Natural killer cell (primary cell): ENCODE data around the gene ST3GAL3. TPM values are rescaled to one million over a fixed set of nuclear protein-coding genes. Genes with fewer than 3 reads are reported as not detected.

Experiments used
- ATAC-seq, 3 donors: fragments of 150-1000 bp in 2 of 3; fragments of 200-7000 bp in 1 of 3; cut with Tn5 transposase; 1 replicate in 1 of 3; 2 replicates in 2 of 3; pipeline ENCODE4 v1.10.0; 2021; ENCODE audit warnings: mild to moderate bottlenecking in 2 of 3, moderate library complexity in 2 of 3
- DNase-seq, 2 donors: peaks; one replicate each; pipeline versions ENCODE4 v3.0.0 to v3.0.0-alpha.2; 2013 to 2021; ENCODE audit warnings: mixed read lengths in 1 of 2
- H3K27ac ChIP-seq: one replicate; pipeline ENCODE4 v1.5.1; 2013; ENCODE audit warnings: mild to moderate bottlenecking, low read length
- H3K27me3 ChIP-seq: one replicate; pipeline ENCODE4 v1.6.1; 2013; ENCODE audit warnings: low read length; ENCODE audit not compliant: control insufficient read depth, insufficient read depth
- H3K36me3 ChIP-seq: one replicate; pipeline ENCODE4 v1.6.1; 2013; ENCODE audit warnings: low read length; ENCODE audit not compliant: control insufficient read depth, insufficient read depth
- H3K4me1 ChIP-seq: one replicate; pipeline ENCODE4 v1.6.1; 2013; ENCODE audit warnings: low read length; ENCODE audit not compliant: control insufficient read depth, insufficient read depth
- H3K4me3 ChIP-seq: one replicate; pipeline ENCODE4 v1.5.1; 2013; ENCODE audit warnings: low read length
- H3K9me3 ChIP-seq: one replicate; pipeline ENCODE4 v1.6.1; 2013; ENCODE audit warnings: low read length; ENCODE audit not compliant: control insufficient read depth, insufficient read depth
- H3K27ac Mint-ChIP-seq, 2 donors: one replicate each; pipeline ENCODE4 v1.8.0; 2022; ENCODE audit warnings: mild to moderate bottlenecking in 2 of 2, mixed read lengths in 2 of 2, moderate library complexity in 1 of 2
- H3K27me3 Mint-ChIP-seq, 2 donors: one replicate each; pipeline ENCODE4 v1.8.0; 2022; ENCODE audit warnings: low read depth in 2 of 2, mixed read lengths in 2 of 2
- H3K36me3 Mint-ChIP-seq: one replicate; pipeline ENCODE4 v1.8.0; 2022; ENCODE audit warnings: mixed read lengths
- H3K4me1 Mint-ChIP-seq, 2 donors: one replicate each; pipeline ENCODE4 v1.8.0; 2022; ENCODE audit warnings: mixed read lengths in 2 of 2
- H3K4me3 Mint-ChIP-seq: one replicate; pipeline ENCODE4 v1.8.0; 2022; ENCODE audit warnings: mild to moderate bottlenecking, moderate library complexity, mixed read lengths
- H3K9me3 Mint-ChIP-seq, 2 donors: one replicate each; pipeline ENCODE4 v1.8.0; 2022; ENCODE audit warnings: mixed read lengths in 2 of 2
- CTCF ChIP-seq: fragments of 200-600 bp; IDR thresholded peaks from one replicate; pipeline ENCODE4 v1.8.0; 2022; ENCODE audit warnings: antibody characterized with exemption
- WGBS: methylation state at CpG from one replicate; pipeline ENCODE4 v1.1.7; 2013; ENCODE audit warnings: missing lambda C conversion rate; ENCODE audit not compliant: insufficient coverage; 5-methylcytosine and 5-hydroxymethylcytosine counted together
- intact Hi-C: fragments of 100-400 bp; cut with micrococcal nuclease; formaldehyde crosslinking; loops from one replicate; pipeline ENCODE4 v1.14.2; 2022
- total RNA-seq, 4 donors: library from RNA; stranded (reverse); fragments of 120-200 nt in 1 of 4; gene quantifications; one replicate each; pipeline versions ENCODE4 v1.2.3 to v1.2.4, GENCODE V29; 2013 to 2022

Gene ST3GAL3
- total RNA-seq, 3 donors from 2014 or later (not counting 1 experiment from before 2014, with no cell fraction given) = 22.2 to 27.3 (median 22.3) TPM

- Histone ChIP-seq H3K4me1 (no peaks in the 10 kb centered on the region), H3K9me3 (no peaks in the 10 kb centered on the region), H3K27ac (no peak overlapping the region), H3K36me3 (peaks cover 90% of the 10 kb centered on the region), H3K4me3 (no peak overlapping the region), H3K27me3 (no peaks in the 10 kb centered on the region)
- intact Hi-C loops = no loop called here
- WGBS = 58% methylated on average over 2 of the region's 2 CpGs
- Mint-ChIP-seq H3K9me3 (no peaks in the 10 kb centered on the region), H3K4me3 (no peak overlapping the region), H3K27ac (peak overlapping the region in 1 of 2 donors; percentile 1), H3K36me3 (peaks cover 42% of the 10 kb centered on the region), H3K27me3 (no peaks in the 10 kb centered on the region), H3K4me1 (peaks cover 22 to 23% of the 10 kb centered on the region in 2 donors)
- TF ChIP-seq CTCF = no peak
- ATAC-seq (no peak), DNase-seq (no peak)
Measured at GRCh38 chr1:43688594-43689000, 18.7 kb upstream of the ST3GAL3 start.

- ATAC-seq (no peak), DNase-seq (no peak)
- Mint-ChIP-seq H3K9me3 (no peaks in the 10 kb centered on the region), H3K36me3 (peaks cover 35% of the 10 kb centered on the region), H3K4me1 (peaks cover 21 to 23% of the 10 kb centered on the region in 2 donors), H3K27me3 (no peaks in the 10 kb centered on the region), H3K4me3 (no peak overlapping the region), H3K27ac (no peak overlapping the region)
- Histone ChIP-seq H3K4me1 (no peaks in the 10 kb centered on the region), H3K36me3 (peaks cover 90% of the 10 kb centered on the region), H3K4me3 (no peak overlapping the region), H3K9me3 (no peaks in the 10 kb centered on the region), H3K27ac (no peak overlapping the region), H3K27me3 (no peaks in the 10 kb centered on the region)
- 77% methylated on average over 2 of the region's 2 CpGs for WGBS
- TF ChIP-seq CTCF = no peak
- intact Hi-C loops = no loop called here
Measured at GRCh38 chr1:43689289-43689688, 18.0 kb upstream of the ST3GAL3 start.

GRCh38 chr1:43691871-43692815 lies 15.2 kb upstream of the ST3GAL3 start:
- Mint-ChIP-seq H3K27ac (no peak overlapping the region), H3K27me3 (no peaks in the 10 kb centered on the region), H3K36me3 (peaks cover 20% of the 10 kb centered on the region), H3K4me3 (no peak overlapping the region), H3K4me1 (peaks cover 6 to 15% of the 10 kb centered on the region in 2 donors), H3K9me3 (no peaks in the 10 kb centered on the region)
- DNase-seq (no peak), ATAC-seq (no peak)
- no peak overlapping the region for H3K4me3 ChIP-seq
- peaks cover 98% of the 10 kb centered on the region for H3K36me3 ChIP-seq
- no peaks in the 10 kb centered on the region for H3K4me1 ChIP-seq
- H3K9me3 ChIP-seq = no peaks in the 10 kb centered on the region
- over 99% methylated on average over 10 of the region's 10 CpGs for WGBS
- H3K27ac ChIP-seq = no peak overlapping the region
- H3K27me3 ChIP-seq = no peaks in the 10 kb centered on the region
- intact Hi-C loops = no loop called here
- no peak for TF ChIP-seq CTCF
